ENCODE measurements around the gene DHRS7. TPM values are rescaled to one million over a fixed set of nuclear protein-coding genes. Genes with fewer than 3 reads are reported as not detected.

DHRS7 gene
- total RNA-seq, 4 donors from 2014 or later = 64.5 to 108 (median 91.2) TPM

- Histone ChIP-seq H3K27ac (peak overlapping the region; percentile 35 to 45), H3K27me3 (no peaks in the 10 kb centered on the region), H3K9me3 (no peaks in the 10 kb centered on the region), H3K4me3 (no peak overlapping the region), H3K36me3 (no peaks in the 10 kb centered on the region), H3K4me1 (peaks cover 0 to 3% of the 10 kb centered on the region in 2 donors)
- DNase-seq = peak; percentile 28 to 63
- intact Hi-C loops (cut with DNase I; ENCODE audit: low total_unique reads) = no loop called here
- TF ChIP-seq POLR2A (IDR thresholded peaks at IDR 0.05) (no peak), CTCF (IDR thresholded peaks at IDR 0.05) (no peak)
Observed at GRCh38 chr14:60151715-60152114, 13.5 kb downstream of the DHRS7 start.

DNA sequence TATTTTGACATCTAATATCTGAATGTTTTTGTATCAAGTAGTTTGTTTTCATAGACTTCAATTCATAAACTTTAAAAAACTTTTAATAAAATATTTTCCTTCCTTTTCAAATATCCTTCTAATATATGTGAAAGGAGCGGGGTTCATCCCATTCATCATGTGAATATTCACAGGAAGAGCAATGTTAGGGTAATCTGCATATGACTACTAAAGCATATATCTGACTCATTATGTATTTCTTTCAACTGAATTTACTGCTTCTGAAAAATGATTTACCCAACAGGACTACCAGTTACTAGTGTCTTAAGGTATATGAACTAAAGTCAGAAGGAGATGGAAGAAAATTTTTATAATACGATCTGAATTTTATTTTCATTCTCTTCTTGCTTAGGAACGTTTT lies 30.5 kb downstream of the DHRS7 start:
- Histone ChIP-seq H3K9me3 (no peaks in the 10 kb centered on the region), H3K4me1 (no peaks in the 10 kb centered on the region), H3K4me3 (no peak overlapping the region), H3K36me3 (no peaks in the 10 kb centered on the region), H3K27me3 (no peaks in the 10 kb centered on the region), H3K27ac (no peak overlapping the region)
- TF ChIP-seq CTCF (IDR thresholded peaks at IDR 0.05) (no peak), POLR2A (IDR thresholded peaks at IDR 0.05) (no peak)
- no peak for DNase-seq
- intact Hi-C loops (cut with DNase I; ENCODE audit: low total_unique reads) = no loop called here

DNA sequence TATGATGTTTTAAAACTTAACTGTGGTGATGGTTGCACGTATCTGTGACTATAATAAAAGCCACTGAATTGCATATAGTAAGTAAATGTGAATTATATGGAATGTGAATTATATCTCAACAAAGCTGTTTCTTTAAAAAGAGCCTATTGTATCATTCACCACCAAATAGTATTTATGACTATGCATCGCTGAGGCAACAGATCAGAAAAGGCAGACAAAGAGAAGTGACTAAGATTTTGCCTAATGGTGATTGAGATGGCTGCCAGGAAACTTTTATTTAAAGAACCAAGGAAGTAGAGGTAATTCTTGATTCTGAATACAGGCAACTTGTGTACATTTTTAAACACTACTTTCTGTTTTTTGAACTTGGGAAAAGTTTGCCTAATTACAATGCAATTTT lies 31.7 kb downstream of the DHRS7 start:
- no peak overlapping the region for H3K27ac ChIP-seq
- H3K9me3 ChIP-seq = no peaks in the 10 kb centered on the region
- DNase-seq = no peak
- no peaks in the 10 kb centered on the region for H3K36me3 ChIP-seq
- no peaks in the 10 kb centered on the region for H3K4me1 ChIP-seq
- no peak overlapping the region for H3K4me3 ChIP-seq
- no peaks in the 10 kb centered on the region for H3K27me3 ChIP-seq
- intact Hi-C loops (cut with DNase I; ENCODE audit: low total_unique reads) = no loop called here
- TF ChIP-seq POLR2A (IDR thresholded peaks at IDR 0.05) = no peak
- TF ChIP-seq CTCF (IDR thresholded peaks at IDR 0.05) = no peak

DNA sequence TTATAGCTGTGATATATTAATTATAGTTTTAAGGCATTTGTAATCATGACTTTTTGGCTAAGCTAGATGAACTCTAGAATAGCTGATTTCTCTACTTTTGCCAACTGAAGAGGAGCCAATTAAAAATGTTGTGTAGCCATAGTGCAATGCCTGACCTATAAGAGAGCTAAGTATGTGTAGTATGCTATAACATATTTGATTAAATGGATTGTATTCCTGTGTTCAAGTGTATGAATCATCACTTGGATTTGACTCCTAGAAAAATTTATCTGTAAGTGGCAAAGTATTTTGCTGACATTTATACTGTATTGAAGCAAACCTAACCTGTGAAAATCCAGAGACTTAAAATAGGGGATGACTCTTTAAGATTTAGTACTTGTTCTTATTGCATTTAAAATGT lies 39.3 kb downstream of the DHRS7 start:
- no peak for TF ChIP-seq POLR2A (IDR thresholded peaks at IDR 0.05)
- TF ChIP-seq CTCF (IDR thresholded peaks at IDR 0.05) = no peak
- no peaks in the 10 kb centered on the region for H3K27me3 ChIP-seq
- no peak for DNase-seq
- no peaks in the 10 kb centered on the region for H3K4me1 ChIP-seq
- no peak overlapping the region for H3K4me3 ChIP-seq
- H3K36me3 ChIP-seq = no peaks in the 10 kb centered on the region
- H3K27ac ChIP-seq = no peak overlapping the region
- intact Hi-C loops (cut with DNase I; ENCODE audit: low total_unique reads) = no loop called here
- H3K9me3 ChIP-seq = no peaks in the 10 kb centered on the region

DNA sequence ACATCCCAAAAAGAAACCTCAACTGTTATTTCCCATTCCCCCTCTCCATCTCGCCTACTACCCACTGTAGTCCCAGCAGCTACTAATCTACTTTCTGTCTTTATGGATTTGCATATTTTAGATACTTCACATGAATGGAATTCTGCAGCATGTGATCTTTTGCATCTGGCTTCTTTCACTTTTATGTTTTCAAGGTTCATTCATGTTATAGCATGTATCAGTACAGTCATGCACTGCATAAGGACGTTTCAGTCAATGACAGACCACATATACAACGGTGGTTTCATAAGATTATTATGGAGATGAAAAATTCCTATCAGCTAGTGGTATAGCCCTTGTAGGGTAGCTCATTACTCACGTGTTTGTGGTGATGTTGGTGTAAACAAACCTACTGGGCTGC lies 49.0 kb downstream of the DHRS7 start:
- Histone ChIP-seq H3K9me3 (no peaks in the 10 kb centered on the region), H3K4me3 (no peak overlapping the region), H3K36me3 (no peaks in the 10 kb centered on the region), H3K27me3 (no peaks in the 10 kb centered on the region), H3K4me1 (no peaks in the 10 kb centered on the region), H3K27ac (no peak overlapping the region)
- DNase-seq = no peak
- intact Hi-C loops (cut with DNase I; ENCODE audit: low total_unique reads) = no loop called here
- TF ChIP-seq POLR2A (IDR thresholded peaks at IDR 0.05) = no peak
- no peak for TF ChIP-seq CTCF (IDR thresholded peaks at IDR 0.05)
